Mucosa of descending colon (tissue), 3 donors: ENCODE results near the gene MORC2. TPM values are rescaled to one million over a fixed set of nuclear protein-coding genes. Genes with fewer than 3 reads are reported as not detected.
A peak's percentile ranks its signal among the peaks of the same experiment; 100 is the strongest.

ENCODE experiments used
- ATAC-seq: fragments of 200-7000 bp; cut with Tn5 transposase; one replicate; pipeline ENCODE4 v1.9.1; 2020; ENCODE audit warnings: mild to moderate bottlenecking, moderate library complexity
- DNase-seq, 3 donors: peaks; one replicate each; pipeline ENCODE4 v3.0.0-alpha.2; 2020
- H3K36me3 ChIP-seq: fragments of 200-600 bp; one replicate; pipeline ENCODE4 v1.8.0; 2021; ENCODE audit warnings: low read depth, mild to moderate bottlenecking
- H3K4me1 ChIP-seq: fragments of 200-600 bp; one replicate; pipeline ENCODE4 v1.8.0; 2021; ENCODE audit warnings: low read depth, mild to moderate bottlenecking
- H3K4me3 ChIP-seq: fragments of 200-600 bp; one replicate; pipeline ENCODE4 v1.8.0; 2021; ENCODE audit warnings: mild to moderate bottlenecking
- H3K9me3 ChIP-seq: fragments of 200-600 bp; one replicate; pipeline ENCODE4 v1.8.0; 2021; ENCODE audit warnings: mild to moderate bottlenecking
- intact Hi-C, 2 donors: fragments of 100-400 bp; cut with DNase I in 1 of 2; cut with micrococcal nuclease in 1 of 2; formaldehyde crosslinking; loops; one replicate each; pipeline versions ENCODE4 v1.11.0 to v1.11.1; 2022; cut with DNase I, micrococcal nuclease
- total RNA-seq, 3 donors: library from RNA; stranded (reverse); fragmentation: NEBNext Ultra II Directional in 2 of 3; extraction: Animal tissue kit (Norgen Biotek cat#: 25700) in 2 of 3; gene quantifications; one replicate each; pipeline versions ENCODE4 v1.2.1 to v1.2.4, GENCODE V29; 2021 to 2023
- TF ChIP-seq, protein P1 (sequence below): fragments of 200-600 bp; IDR thresholded peaks from one replicate; pipeline ENCODE4 v1.8.0; 2022; ENCODE audit warnings: antibody characterized with exemption, mild to moderate bottlenecking
- donor health status: DM: no; HTN: no; CAD: no; lungs with moderate emphysema.
- donor health status: DM: no; HTN: no; CAD: no.
- donor health status: DM: no; HTN: yes; CAD: no.

Gene MORC2
- total RNA-seq, 3 donors from 2014 or later: 14.0 to 28.0 (median 20.0) TPM

- H3K4me3 ChIP-seq: no peak overlapping the region
- intact Hi-C loops: loop anchor here (5.0 kb wide), 2 partner anchors 137 to 142 kb away; partner anchors contain the start of gene SMTN (in 1 of the 2)
- TF ChIP-seq, protein P1, sequence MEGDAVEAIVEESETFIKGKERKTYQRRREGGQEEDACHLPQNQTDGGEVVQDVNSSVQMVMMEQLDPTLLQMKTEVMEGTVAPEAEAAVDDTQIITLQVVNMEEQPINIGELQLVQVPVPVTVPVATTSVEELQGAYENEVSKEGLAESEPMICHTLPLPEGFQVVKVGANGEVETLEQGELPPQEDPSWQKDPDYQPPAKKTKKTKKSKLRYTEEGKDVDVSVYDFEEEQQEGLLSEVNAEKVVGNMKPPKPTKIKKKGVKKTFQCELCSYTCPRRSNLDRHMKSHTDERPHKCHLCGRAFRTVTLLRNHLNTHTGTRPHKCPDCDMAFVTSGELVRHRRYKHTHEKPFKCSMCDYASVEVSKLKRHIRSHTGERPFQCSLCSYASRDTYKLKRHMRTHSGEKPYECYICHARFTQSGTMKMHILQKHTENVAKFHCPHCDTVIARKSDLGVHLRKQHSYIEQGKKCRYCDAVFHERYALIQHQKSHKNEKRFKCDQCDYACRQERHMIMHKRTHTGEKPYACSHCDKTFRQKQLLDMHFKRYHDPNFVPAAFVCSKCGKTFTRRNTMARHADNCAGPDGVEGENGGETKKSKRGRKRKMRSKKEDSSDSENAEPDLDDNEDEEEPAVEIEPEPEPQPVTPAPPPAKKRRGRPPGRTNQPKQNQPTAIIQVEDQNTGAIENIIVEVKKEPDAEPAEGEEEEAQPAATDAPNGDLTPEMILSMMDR: no peak
- ATAC-seq: no peak
- H3K9me3 ChIP-seq: no peaks in the 10 kb centered on the region
- no peak for DNase-seq
- peaks cover 5% of the 10 kb centered on the region for H3K36me3 ChIP-seq
- no peaks in the 10 kb centered on the region for H3K4me1 ChIP-seq
Measured at GRCh38 chr22:30944986-30945385, 23.6 kb downstream of the MORC2 start.

- H3K4me1 ChIP-seq: no peaks in the 10 kb centered on the region
- peak; percentile 39 for ATAC-seq
- TF ChIP-seq, protein P1: no peak
- peak in 2 of 3 donors; percentile 14 to 37 for DNase-seq
- H3K36me3 ChIP-seq: peaks cover 5% of the 10 kb centered on the region
- no peaks in the 10 kb centered on the region for H3K9me3 ChIP-seq
- H3K4me3 ChIP-seq: no peak overlapping the region
- intact Hi-C loops: no loop called here
Measured at GRCh38 chr22:30943368-30943767, 25.2 kb downstream of the MORC2 start.

DNA sequence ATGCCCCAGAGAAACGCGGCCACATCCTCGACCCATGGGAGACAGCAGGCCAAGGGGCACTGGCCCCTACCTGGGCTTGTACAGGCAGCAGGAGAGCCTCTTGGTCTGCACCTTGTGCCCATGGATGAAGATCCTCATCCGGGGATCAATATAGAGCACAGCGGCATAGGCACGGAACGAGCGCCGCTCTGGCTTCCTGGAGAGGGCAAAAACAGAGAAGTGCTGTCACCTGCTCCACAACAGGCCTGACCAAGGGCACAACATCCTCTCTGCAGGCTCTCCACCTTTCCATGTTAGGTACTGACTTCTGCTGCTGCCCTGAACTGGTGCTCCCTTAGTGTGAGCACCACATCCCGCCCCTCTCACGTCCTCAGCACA, 27.2 kb downstream of the MORC2 start:
- peaks cover 5% of the 10 kb centered on the region for H3K36me3 ChIP-seq
- no peak for DNase-seq
- no peaks in the 10 kb centered on the region for H3K4me1 ChIP-seq
- ATAC-seq: peak; percentile 22
- no peaks in the 10 kb centered on the region for H3K9me3 ChIP-seq
- H3K4me3 ChIP-seq: no peak overlapping the region
- TF ChIP-seq, protein P1: no peak
- intact Hi-C loops: no loop called here

DNA sequence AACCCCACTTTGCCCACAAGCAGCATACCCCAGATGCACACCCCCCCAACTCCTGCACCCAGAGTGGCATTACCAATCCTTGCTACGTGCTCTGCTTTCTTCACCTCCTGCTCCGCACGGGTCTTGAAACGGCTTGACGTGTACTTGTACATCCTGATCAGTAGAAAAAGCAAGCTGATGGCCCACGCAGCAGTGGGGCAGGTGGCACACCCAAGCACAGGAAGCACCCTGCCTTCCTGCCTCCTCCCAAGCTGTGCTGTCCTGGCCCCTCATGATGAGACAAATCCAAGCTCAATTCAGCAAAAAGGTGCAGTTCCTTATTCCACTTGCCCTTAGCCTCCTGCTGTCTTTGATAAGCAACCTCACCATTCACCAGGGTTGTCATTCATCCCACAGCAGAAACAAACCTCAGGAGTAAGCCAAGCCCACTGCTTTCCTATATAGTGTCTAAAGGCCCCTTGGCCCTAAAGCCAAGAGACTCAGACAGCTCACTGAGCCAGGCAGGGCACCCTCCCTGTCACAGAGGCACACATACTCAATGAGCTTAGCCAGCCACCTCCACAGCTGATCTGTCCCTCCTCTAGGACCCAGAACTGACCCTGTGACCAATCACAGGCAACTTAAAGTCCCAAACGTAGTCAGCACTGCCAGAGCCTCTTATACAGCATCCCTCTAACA, 27.8 kb downstream of the MORC2 start:
- intact Hi-C loops: no loop called here
- H3K36me3 ChIP-seq: peaks cover 5% of the 10 kb centered on the region
- no peak overlapping the region for H3K4me3 ChIP-seq
- no peaks in the 10 kb centered on the region for H3K9me3 ChIP-seq
- no peak for DNase-seq
- TF ChIP-seq, protein P1: no peak
- H3K4me1 ChIP-seq: no peaks in the 10 kb centered on the region
- peak; percentile 53 for ATAC-seq

- H3K4me3 ChIP-seq: no peak overlapping the region
- ATAC-seq (no peak), DNase-seq (no peak)
- TF ChIP-seq, protein P1: no peak
- peaks cover 10% of the 10 kb centered on the region for H3K36me3 ChIP-seq
- H3K4me1 ChIP-seq: no peaks in the 10 kb centered on the region
- intact Hi-C loops: no loop called here
- H3K9me3 ChIP-seq: no peaks in the 10 kb centered on the region
Measured at GRCh38 chr22:30934053-30934452, 34.5 kb downstream of the MORC2 start.
